Panc1 (cell line): ENCODE measurements around the gene SHANK1. TPM values are rescaled to one million over a fixed set of nuclear protein-coding genes. Genes with fewer than 3 reads are reported as not detected.
A peak's percentile ranks its signal among the peaks of the same experiment; 100 is the strongest.

Experiments
- ATAC-seq: fragments of 200-7000 bp; cut with Tn5 transposase; 2 replicates; pipeline ENCODE4 v1.9.1; 2020; ENCODE audit warnings: mild to moderate bottlenecking, moderate library complexity
- BruUV-seq: library from RNA; stranded (reverse); fragments of 400-500 nt; replicated peaks from 2 replicates; lab custom pipeline; 2021; lab: Mats Ljungman, UMichigan
- CTCF ChIA-PET: fragments of 300-600 bp; sonication (Branson Sonifier 250); formaldehyde crosslinking; loops from one replicate; lab custom pipeline; 2022; ENCODE audit warnings: antibody characterized with exemption; lab: Charles Lee
- POLR2A ChIA-PET: fragments of 300-600 bp; sonication (Branson Sonifier 250); formaldehyde crosslinking; loops from one replicate; lab custom pipeline; 2022; ENCODE audit warnings: antibody characterized with exemption; lab: Charles Lee
- DNase-seq: peaks from one replicate; pipeline ENCODE4 v3.0.0-alpha.2; 2010; ENCODE audit warnings: low read depth, low spot score
- H3K27ac ChIP-seq: 2 replicates; pipeline ENCODE4 v1.5.1; 2011; ENCODE audit warnings: mild to moderate bottlenecking, low read length, inconsistent platforms
- H3K27me3 ChIP-seq: fragments of 200-500 bp; sonication (Bioruptor generic); 2 replicates; pipeline ENCODE4 v1.6.0; 2014; ENCODE audit warnings: low read length, inconsistent platforms; ENCODE audit not compliant: control insufficient read depth, insufficient read depth
- H3K36me3 ChIP-seq: fragments of 200-500 bp; sonication (Bioruptor generic); 2 replicates; pipeline ENCODE4 v1.5.1; 2014; ENCODE audit warnings: inconsistent platforms, mild to moderate bottlenecking, low read length, moderate library complexity; ENCODE audit not compliant: control insufficient read depth, insufficient read depth
- H3K4me1 ChIP-seq: 2 replicates; pipeline ENCODE4 v1.5.1; 2011; ENCODE audit warnings: inconsistent platforms, mild to moderate bottlenecking, low read length, moderate library complexity; ENCODE audit not compliant: control insufficient read depth, insufficient read depth
- H3K4me3 ChIP-seq, 2 experiments: 2 replicates each; pipeline ENCODE4 v1.5.1; 2011 to 2012; ENCODE audit warnings: low read depth in 2 of 2, low read length in 2 of 2, mild to moderate bottlenecking in 2 of 2, inconsistent platforms in 1 of 2, moderate library complexity in 1 of 2
- H3K9me3 ChIP-seq: fragments of 200-500 bp; sonication (Bioruptor generic); 2 replicates; pipeline ENCODE4 v1.5.1; 2014; ENCODE audit warnings: low read depth, mild to moderate bottlenecking, inconsistent platforms, low read length, moderate library complexity; ENCODE audit not compliant: control insufficient read depth, insufficient read depth
- CTCF ChIP-seq: fragments of 450-650 bp; IDR thresholded peaks from 2 replicates; pipeline ENCODE4 v1.5.1; 2017; ENCODE audit warnings: mild to moderate bottlenecking
- POLR2AphosphoS5 ChIP-seq: IDR thresholded peaks from 2 replicates; pipeline ENCODE4 v1.6.1; 2012; ENCODE audit warnings: mild to moderate bottlenecking, low read depth, low read length, moderate library complexity
- REST ChIP-seq, 2 experiments: IDR thresholded peaks; 2 replicates each; pipeline ENCODE4 v1.6.1; 2011 to 2012; ENCODE audit warnings: low read depth in 2 of 2, control low read depth in 1 of 2, low read length in 1 of 2, mild to moderate bottlenecking in 1 of 2, moderate library complexity in 1 of 2; ENCODE audit not compliant: insufficient read depth in 1 of 2
- SIN3A ChIP-seq: IDR thresholded peaks from 2 replicates; pipeline ENCODE4 v1.6.1; 2012; ENCODE audit warnings: low read depth, mild to moderate bottlenecking, low read length, moderate library complexity, borderline replicate concordance; ENCODE audit not compliant: insufficient read depth
- TCF7L2 ChIP-seq: IDR thresholded peaks from 2 replicates; pipeline ENCODE4 v1.6.1; 2011; ENCODE audit warnings: mild to moderate bottlenecking, low read depth, low read length, inconsistent platforms
- in situ Hi-C: cut with HindIII; loops from 2 replicates; pipeline ENCODE4 v1.10.0; 2016; ENCODE audit warnings: low sequenced_read_pairs, low pct_unique_long_range_greater_than_20kb
- intact Hi-C: fragments of 100-400 bp; cut with micrococcal nuclease; formaldehyde crosslinking; loops from one replicate; pipeline ENCODE4 v1.10.0; 2022; ENCODE audit not compliant: unreplicated experiment
- total RNA-seq: library from RNA; stranded (reverse); gene quantifications from one replicate; pipeline ENCODE4 v1.2.1, GENCODE V29; 2021; ENCODE audit not compliant: unreplicated experiment

The SHANK1 gene
- total RNA-seq, 1 experiment from 2014 or later: not detected

- TF ChIP-seq REST (IDR thresholded peaks at IDR 0.05; ENCODE audit: insufficient read depth in 1 of 2, low read depth in 2 of 2, low read length in 1 of 2) (no peak), TCF7L2 (no peak), POLR2AphosphoS5 (no peak), SIN3A (no peak), CTCF (no peak)
- Histone ChIP-seq H3K27me3 (no peaks in the 10 kb centered on the region; the same call in 1 of the 2 replicates), H3K9me3 (no peaks in the 10 kb centered on the region), H3K4me3 (no peak overlapping the region), H3K27ac (no peak overlapping the region), H3K36me3 (no peaks in the 10 kb centered on the region), H3K4me1 (no peaks in the 10 kb centered on the region)
- 0 out of 2 replicates have a peak, but pooled peaks have one; percentile 52 for ATAC-seq
- CTCF ChIA-PET: no interaction called here
- in situ Hi-C loops (no loop called here), intact Hi-C loops (no loop called here)
- no TSS peak for BruUV-seq
- no peak for DNase-seq
- POLR2A ChIA-PET: no interaction called here
Observed at GRCh38 chr19:50694815-50695145, 24.8 kb downstream of the SHANK1 start.

GRCh38 chr19:50693064-50693975 is 26.3 kb downstream of the SHANK1 start:
- CTCF ChIA-PET: interaction anchor here (0.5 kb wide), 1 partner anchor 10 kb away, joined by 12 read pairs; no protein-coding TSS in a partner anchor
- H3K36me3 ChIP-seq: no peaks in the 10 kb centered on the region
- H3K9me3 ChIP-seq: no peaks in the 10 kb centered on the region
- no peak overlapping the region for H3K27ac ChIP-seq
- POLR2A ChIA-PET: interaction anchor here (0.5 kb wide), 1 partner anchor 364 kb away, joined by 10 read pairs; the partner anchor contains the start of gene KCNC3
- no peaks in the 10 kb centered on the region for H3K4me1 ChIP-seq
- no peak for TF ChIP-seq CTCF
- TF ChIP-seq SIN3A: no peak
- TF ChIP-seq POLR2AphosphoS5: no peak
- no peak for TF ChIP-seq REST (IDR thresholded peaks at IDR 0.05; ENCODE audit: insufficient read depth in 1 of 2, low read depth in 2 of 2, low read length in 1 of 2)
- TF ChIP-seq TCF7L2: no peak
- in situ Hi-C loops: no loop called here
- intact Hi-C loops: no loop called here
- no peak overlapping the region for H3K4me3 ChIP-seq
- ATAC-seq: no peak
- BruUV-seq: no TSS peak
- no peaks in the 10 kb centered on the region for H3K27me3 ChIP-seq
- no peak for DNase-seq
